HTR-8/SVneo (cell line): ENCODE measurements around the gene MIGA1.
"Not testable (repeated sequence)": the region's sequence is repeated elsewhere in the genome, so short reads cannot be mapped to it uniquely, and the experiment has no call there.

Experiments
- DNase-seq: peaks from one replicate; pipeline ENCODE4 v3.0.0; 2011; ENCODE audit warnings: low spot score, mixed read lengths; ENCODE audit not compliant: insufficient read length
- FAIRE-seq: peaks from 2 replicates; lab custom pipeline; 2011; peaks lifted over from hg19 to GRCh38; lab: Jason Lieb, UNC

The MIGA1 gene

DNA sequence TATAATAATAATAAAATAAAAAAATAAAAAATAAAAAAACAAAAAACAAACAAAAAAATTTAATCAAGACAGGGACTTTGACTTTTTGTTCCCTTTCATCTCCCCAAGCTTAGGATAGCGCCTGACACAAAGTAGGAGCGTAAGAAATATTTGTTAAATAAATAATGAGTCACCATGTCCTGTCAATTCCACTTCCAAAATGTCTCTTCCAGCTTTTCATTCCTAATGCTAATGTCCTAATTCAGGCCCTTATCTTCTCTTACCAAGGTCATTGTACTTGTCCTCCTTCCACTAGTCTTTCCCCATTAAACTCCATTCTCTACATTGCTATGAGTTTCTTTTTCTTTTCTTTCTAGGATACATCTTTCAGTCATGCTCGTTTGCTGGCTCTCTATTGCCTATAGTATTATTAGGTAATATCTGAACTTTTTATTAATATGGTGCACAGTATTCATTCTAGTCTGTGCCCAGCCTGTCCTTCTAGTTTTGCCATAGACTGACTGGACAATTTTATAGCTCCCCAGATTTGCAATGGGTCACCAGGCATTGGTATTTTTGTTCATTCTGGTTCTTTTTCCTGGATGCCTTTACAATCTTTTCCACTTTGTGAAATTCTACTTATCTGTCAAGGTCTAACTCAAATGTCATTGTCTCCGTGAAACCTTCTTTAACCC, 120.3 kb downstream of the MIGA1 start:
- DNase-seq, result no peak
- FAIRE-seq, result no peak

DNA sequence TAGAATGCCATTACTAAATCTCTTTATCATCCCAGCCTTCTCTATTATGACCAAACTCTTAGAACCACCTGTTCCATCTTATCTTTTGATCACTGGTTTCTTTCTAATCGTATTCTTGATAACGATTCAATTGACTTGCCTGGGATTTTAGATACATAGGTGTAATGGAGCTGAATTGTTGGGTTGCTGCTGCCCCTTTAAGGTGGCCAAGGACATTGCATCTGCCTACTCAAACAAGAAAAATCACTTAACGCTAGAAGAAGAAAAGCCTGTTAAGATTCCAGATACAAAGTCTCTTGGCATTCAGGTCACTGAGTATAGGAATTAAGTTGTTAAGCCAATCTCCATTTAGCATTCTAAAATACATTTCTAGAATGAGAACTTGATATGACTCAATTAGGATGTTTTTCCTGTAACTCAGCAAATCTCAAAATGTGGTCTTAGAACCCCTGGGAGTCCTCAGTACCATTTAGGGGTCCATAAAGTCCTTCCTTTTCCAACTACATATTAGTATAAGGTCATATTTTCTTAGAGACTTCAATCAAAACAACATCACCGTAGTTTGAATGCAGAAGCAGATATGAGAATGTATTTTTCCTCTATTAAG, 121.3 kb downstream of the MIGA1 start:
- DNase-seq (peak; percentile 28), FAIRE-seq (no peak)

DNA sequence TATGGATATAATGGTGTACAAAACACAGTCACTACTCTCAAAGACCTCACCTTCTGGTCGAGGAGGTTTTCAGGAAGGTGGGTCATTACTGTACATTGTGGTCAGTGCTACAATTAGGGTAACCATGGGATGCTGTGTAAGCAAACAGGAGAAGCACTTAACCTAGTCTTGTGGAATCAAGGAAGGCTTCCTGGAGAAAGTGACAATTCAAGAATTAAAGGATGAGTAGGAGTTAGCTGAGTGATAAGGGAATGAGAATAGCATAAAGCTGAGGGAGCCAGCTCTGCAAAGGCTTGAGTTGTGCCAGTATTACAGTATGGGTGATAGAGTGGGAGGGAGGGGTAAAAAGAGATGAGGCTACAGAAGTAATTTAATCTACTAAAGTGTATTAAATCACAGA, 126.2 kb downstream of the MIGA1 start:
- DNase-seq (no peak), FAIRE-seq (no peak)

DNA sequence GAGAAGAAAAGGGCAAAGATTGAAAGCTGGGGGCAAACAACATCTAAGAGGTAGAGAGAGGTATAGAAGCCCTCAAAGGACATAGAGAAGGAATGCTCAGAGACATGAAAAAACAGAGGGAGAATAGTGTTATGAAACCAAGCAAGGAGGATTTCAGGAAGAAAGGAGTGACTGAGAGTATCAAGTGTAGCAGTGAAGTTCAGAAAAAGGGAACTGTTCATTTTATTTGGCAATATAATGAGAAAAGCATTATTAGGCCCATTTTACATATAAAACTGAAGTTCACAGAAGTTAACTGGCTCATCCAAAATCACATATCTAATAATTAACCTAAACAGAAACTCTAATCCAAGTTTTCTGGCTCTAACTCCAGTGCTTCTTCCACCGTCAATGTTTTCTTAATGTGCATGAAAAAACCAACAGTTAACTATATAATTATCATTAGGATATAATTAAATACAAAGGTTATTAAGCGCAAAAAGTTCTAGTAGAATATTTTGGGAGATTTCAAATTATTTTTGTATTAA, 126.6 kb downstream of the MIGA1 start:
- DNase-seq, result no peak
- FAIRE-seq, result no peak

DNA sequence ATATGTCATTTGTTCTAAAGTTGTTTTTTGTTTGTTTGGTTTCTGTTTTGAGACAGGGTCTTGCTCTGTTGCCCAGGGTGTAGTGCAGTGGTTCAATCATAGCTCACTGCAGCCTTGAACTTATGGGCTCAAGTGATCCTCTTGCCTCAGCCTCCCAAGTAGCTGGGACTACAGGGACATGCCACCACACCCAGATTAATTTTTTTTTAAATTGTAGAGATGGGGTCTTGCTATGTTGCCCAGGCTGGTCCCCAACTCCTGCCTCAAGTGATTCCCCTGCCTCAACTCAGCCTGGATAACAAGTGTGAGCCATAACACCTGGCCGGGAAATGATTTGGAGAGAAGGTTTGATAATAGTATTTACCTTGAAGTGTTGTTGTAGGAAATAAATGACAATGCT, 127.2 kb downstream of the MIGA1 start:
- no peak for FAIRE-seq

DNA sequence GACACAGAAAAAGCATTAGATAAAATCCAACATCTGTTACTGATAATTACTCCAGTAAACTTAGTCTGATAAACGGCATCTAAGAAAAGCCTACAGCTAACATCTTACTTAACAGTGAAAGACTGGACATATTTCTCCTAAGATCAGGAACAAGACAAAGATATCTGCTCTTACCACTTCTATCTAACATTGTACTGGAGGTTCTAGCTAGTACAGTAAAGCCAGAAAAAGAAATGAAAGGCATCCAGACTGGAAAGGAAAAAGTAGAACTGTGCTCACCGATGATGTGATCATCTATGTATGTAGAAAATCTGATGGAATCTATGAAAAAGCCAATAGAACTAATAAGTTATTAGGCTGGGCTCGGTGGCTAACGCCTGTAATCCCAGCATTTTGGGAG, 130.7 kb downstream of the MIGA1 start:
- DNase-seq (no peak), FAIRE-seq (no peak)

More for the DNA sequence above, 127.2 kb downstream of the MIGA1 start:
- no peak for DNase-seq

DNA sequence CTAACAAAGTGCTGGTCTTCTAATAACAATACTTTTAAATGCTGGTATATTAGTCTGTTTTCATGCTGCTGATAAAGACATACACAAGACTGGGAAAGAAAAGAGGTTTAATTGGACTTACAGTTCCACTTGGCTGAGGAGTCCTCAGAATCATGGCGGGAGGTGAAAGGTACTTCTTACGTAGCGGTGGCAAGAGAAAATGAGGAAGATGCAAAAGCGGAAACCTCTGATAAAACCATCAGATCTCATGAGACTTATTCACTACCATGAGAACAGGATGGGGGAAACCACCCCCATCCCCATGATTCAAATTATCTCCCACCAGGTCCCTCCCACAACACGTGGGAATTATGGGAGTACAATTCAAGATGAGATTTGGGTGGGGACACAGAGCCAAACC, 139.5 kb downstream of the MIGA1 start:
- not testable (repeated sequence) for FAIRE-seq, DNase-seq

DNA sequence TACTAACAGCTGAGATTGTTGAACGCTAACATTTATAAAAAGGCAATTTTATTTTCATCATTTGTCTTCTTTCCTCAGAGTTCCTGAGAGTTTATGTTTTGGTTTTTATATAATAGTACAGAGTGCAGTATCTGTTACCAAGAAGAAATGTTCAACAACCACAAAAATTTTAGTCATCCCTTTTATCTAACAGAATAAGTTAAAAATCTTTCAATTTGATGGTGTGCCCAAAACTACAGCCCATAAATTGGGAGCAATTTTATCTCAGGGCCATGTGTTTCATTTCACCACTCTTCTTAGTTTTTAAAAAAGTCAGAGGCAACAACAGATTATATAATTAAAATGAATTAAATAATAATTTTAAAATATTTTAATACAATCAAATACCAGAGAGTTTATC, 146.1 kb downstream of the MIGA1 start:
- no peak for DNase-seq
- FAIRE-seq, result no peak

DNA sequence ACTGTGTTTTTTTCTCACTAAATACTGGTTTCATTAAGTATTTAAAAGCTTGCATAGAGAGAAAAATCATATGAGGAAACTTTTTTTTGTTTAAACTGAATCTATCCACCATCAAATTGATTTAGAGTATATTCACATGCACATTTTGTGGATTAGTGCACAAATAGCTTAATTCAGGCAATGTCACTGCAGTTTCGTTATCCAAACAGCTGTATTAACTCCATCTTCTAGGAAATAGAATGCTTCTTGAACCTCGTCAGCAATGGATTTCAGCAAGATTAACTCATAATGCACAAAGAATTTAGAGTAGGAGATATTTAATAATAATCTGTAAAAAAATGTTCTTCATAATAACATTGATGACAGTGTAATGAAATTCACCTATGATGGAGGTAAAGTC, 146.5 kb downstream of the MIGA1 start:
- no peak for DNase-seq
- FAIRE-seq, result no peak

DNA sequence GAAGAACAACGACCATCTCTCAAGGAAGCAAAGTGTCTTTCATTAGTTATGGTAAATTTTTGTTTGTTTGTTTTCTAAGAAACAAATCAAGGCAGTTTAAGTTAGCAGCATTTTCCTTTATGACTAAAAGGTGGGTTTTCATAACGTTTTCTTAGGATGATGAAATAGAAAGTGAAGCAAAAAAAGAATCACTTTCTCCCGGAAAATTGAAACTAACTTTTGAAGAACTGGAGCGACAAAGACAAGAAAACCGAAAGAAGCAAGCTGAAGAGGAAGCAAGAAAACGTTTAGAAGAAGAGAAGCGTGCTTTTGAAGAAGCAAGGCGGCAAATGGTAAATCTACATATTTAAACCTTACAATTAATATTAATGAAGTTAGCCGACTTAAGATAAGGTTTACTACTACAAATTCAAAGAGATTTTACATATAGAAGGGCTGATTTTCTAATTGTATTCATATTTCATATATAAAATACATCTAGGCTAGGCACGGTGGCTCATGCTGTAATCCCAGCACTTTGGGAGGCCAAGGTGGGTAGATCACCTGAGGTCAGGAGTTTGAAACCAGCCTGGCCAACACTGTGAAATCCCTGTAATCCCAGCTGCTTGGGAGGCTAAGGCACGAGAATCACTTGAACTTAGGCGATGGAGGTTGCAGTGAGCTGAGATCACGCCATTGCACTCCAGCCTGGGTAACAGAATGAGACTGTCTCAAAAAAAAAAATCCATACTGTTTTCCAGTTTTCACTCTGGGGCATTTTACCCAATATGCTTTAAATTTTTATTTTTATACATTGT, 147.3 kb downstream of the MIGA1 start:
- FAIRE-seq (no peak), DNase-seq (no peak)

DNA sequence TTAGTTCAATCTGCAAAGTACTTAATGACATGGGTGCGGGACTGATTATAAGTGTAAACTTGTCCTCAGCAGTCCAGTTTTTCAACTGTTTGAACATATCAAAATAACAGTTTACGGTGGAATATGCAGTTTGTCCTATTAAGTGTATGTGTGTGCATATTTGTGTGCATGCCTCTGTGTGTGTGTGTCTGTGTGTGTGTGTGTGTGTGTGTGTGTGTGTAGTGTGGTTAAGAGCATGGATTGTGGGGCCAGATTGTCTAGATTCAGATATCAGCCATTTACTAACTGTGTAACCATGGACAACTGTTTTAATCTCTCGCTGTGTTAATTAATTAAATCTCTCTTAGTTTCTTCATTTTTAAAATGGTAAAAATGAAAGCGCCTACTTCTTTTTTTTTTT, 148.0 kb downstream of the MIGA1 start:
- DNase-seq, result no peak
- peak; percentile 26 for FAIRE-seq
